ENCODE measurements around the gene WNT5A.

Gene WNT5A

GRCh38 chr3:55486857-55487380 is at the start of gene WNT5A:
Gene WNT5A, minus strand, starts transcription at chr3:55487306. Its CDS starts 321 bp downstream, at chr3:55486985.
- no peak for DNase-seq (ENCODE audit: low spot score)

- no peak for DNase-seq (ENCODE audit: low spot score)
Observed at GRCh38 chr3:55534876-55535275, 47.8 kb upstream of the WNT5A start.

- DNase-seq (ENCODE audit: low spot score): no peak
Observed at GRCh38 chr3:55532806-55533205, 45.7 kb upstream of the WNT5A start.

GRCh38 chr3:55531321-55531720 is 44.2 kb upstream of the WNT5A start:
- DNase-seq (ENCODE audit: low spot score): no peak

- no peak for DNase-seq (ENCODE audit: low spot score)
Observed at GRCh38 chr3:55527361-55527760, 40.3 kb upstream of the WNT5A start.

GRCh38 chr3:55526332-55527030 is 39.4 kb upstream of the WNT5A start:
- DNase-seq (ENCODE audit: low spot score): no peak

GRCh38 chr3:55525436-55525835 is 38.3 kb upstream of the WNT5A start:
- no peak for DNase-seq (ENCODE audit: low spot score)

GRCh38 chr3:55524565-55525244 is 37.6 kb upstream of the WNT5A start:
- no peak for DNase-seq (ENCODE audit: low spot score)

GRCh38 chr3:55523471-55523870 is 36.4 kb upstream of the WNT5A start:
- no peak for DNase-seq (ENCODE audit: low spot score)

- no peak for DNase-seq (ENCODE audit: low spot score)
Observed at GRCh38 chr3:55521738-55522421, 34.8 kb upstream of the WNT5A start.

- no peak for DNase-seq (ENCODE audit: low spot score)
Observed at GRCh38 chr3:55521064-55521737, 34.1 kb upstream of the WNT5A start.

GRCh38 chr3:55519019-55519418 is 31.9 kb upstream of the WNT5A start:
- no peak for DNase-seq (ENCODE audit: low spot score)

- DNase-seq (ENCODE audit: low spot score): no peak
Observed at GRCh38 chr3:55518451-55518850, 31.3 kb upstream of the WNT5A start.

GRCh38 chr3:55516392-55517030 is 29.4 kb upstream of the WNT5A start:
- no peak for DNase-seq (ENCODE audit: low spot score)

GRCh38 chr3:55515550-55516246 is 28.6 kb upstream of the WNT5A start:
- DNase-seq (ENCODE audit: low spot score): no peak

GRCh38 chr3:55514962-55515361 is 27.9 kb upstream of the WNT5A start:
- no peak for DNase-seq (ENCODE audit: low spot score)

GRCh38 chr3:55512571-55513343 is 25.7 kb upstream of the WNT5A start:
- no peak for DNase-seq (ENCODE audit: low spot score)

GRCh38 chr3:55511895-55512570 is 24.9 kb upstream of the WNT5A start:
- no peak for DNase-seq (ENCODE audit: low spot score)

- no peak for DNase-seq (ENCODE audit: low spot score)
Observed at GRCh38 chr3:55508335-55508734, 21.2 kb upstream of the WNT5A start.

- no peak for DNase-seq (ENCODE audit: low spot score)
Observed at GRCh38 chr3:55507808-55508207, 20.7 kb upstream of the WNT5A start.

Data from COLO829 (cell line).